Transverse colon (tissue), 4 donors: ENCODE measurements around the gene KLK7. TPM values are rescaled to one million over a fixed set of nuclear protein-coding genes. Genes with fewer than 3 reads are reported as not detected.

Experiments used
- DNase-seq: peaks from one replicate; pipeline ENCODE4 v3.0.0-alpha.2; 2019
- H3K27ac ChIP-seq, 4 donors: fragments of 200-600 bp; sonication (generic); 2 replicates each; pipeline ENCODE4 v1.5.1; 2016 to 2018; ENCODE audit warnings: inconsistent platforms in 4 of 4
- H3K27me3 ChIP-seq: fragments of 200-600 bp; sonication (generic); 2 replicates; pipeline ENCODE4 v1.5.1; 2017; ENCODE audit warnings: inconsistent platforms
- H3K36me3 ChIP-seq, 4 donors: fragments of 200-600 bp; sonication (generic); 2 replicates each; pipeline ENCODE4 v1.5.1; 2017 to 2019; ENCODE audit warnings: inconsistent platforms in 4 of 4
- H3K4me1 ChIP-seq, 4 donors: fragments of 200-600 bp; sonication (generic); 2 replicates each; pipeline ENCODE4 v1.5.1; 2017 to 2020; ENCODE audit warnings: inconsistent platforms in 4 of 4
- H3K4me3 ChIP-seq, 4 donors: fragments of 200-600 bp; sonication (generic); 1 replicate in 1 of 4; 2 replicates in 3 of 4; pipeline versions ENCODE4 v1.5.1 to v1.6.1; 2017 to 2019; ENCODE audit warnings: inconsistent platforms in 4 of 4
- H3K9me3 ChIP-seq, 2 donors: fragments of 200-600 bp; sonication (generic); 2 replicates each; pipeline ENCODE4 v1.5.1; 2017 to 2019; ENCODE audit warnings: inconsistent platforms in 2 of 2
- EP300 ChIP-seq: sonication (generic); formaldehyde crosslinking; IDR thresholded peaks from one replicate; pipeline ENCODE4 v1.6.1; 2017; ENCODE audit warnings: antibody characterized with exemption, low read depth
- POLR2A ChIP-seq: fragments of 450-650 bp; IDR thresholded peaks from one replicate; pipeline ENCODE4 v1.6.1; 2016; ENCODE audit warnings: antibody characterized with exemption, mild to moderate bottlenecking, moderate library complexity
- POLR2AphosphoS5 ChIP-seq, 3 donors: sonication (generic); formaldehyde crosslinking; IDR thresholded peaks; one replicate each; pipeline ENCODE4 v1.6.1; 2016; ENCODE audit warnings: antibody characterized with exemption in 3 of 3
- WGBS, 2 donors: methylation state at CpG; one replicate each; pipeline ENCODE4 v1.1.5; 2018; ENCODE audit warnings: low coverage in 1 of 2; 5-methylcytosine and 5-hydroxymethylcytosine counted together
- in situ Hi-C, 4 donors: fragments of 200-750 bp; cut with MboI; loops; one replicate each; pipeline versions ENCODE4 v1.15.0 to v1.15.1; 2017; ENCODE audit warnings: low sequenced_read_pairs in 3 of 4, low pct_ligation_motif_present in 1 of 4, low pct_unique_long_range_greater_than_20kb in 1 of 4
- intact Hi-C: fragments of 100-400 bp; cut with DNase I; formaldehyde crosslinking; loops from one replicate; pipeline ENCODE4 v1.15.1; 2023; ENCODE audit warnings: low total_unique reads
- total RNA-seq, 4 donors: library from RNA; depleted of rRNA; stranded (reverse); fragments of >200 nt; gene quantifications; one replicate each; pipeline ENCODE4 v1.1.0, GENCODE V29; 2016
- TF ChIP-seq, protein P1 (sequence below), 5 experiments: fragments of 200-600 bp in 3 of 5; fragments of 450-650 bp in 2 of 5; sonication (generic) in 3 of 5; IDR thresholded peaks; 1 replicate in 2 of 5; 2 replicates in 3 of 5; pipeline ENCODE4 v1.5.1; 2016 to 2017; ENCODE audit warnings: antibody characterized with exemption in 5 of 5, inconsistent platforms in 3 of 5, mild to moderate bottlenecking in 2 of 5, moderate library complexity in 1 of 5

Gene KLK7
- total RNA-seq, 4 donors from 2014 or later = not detected

DNA sequence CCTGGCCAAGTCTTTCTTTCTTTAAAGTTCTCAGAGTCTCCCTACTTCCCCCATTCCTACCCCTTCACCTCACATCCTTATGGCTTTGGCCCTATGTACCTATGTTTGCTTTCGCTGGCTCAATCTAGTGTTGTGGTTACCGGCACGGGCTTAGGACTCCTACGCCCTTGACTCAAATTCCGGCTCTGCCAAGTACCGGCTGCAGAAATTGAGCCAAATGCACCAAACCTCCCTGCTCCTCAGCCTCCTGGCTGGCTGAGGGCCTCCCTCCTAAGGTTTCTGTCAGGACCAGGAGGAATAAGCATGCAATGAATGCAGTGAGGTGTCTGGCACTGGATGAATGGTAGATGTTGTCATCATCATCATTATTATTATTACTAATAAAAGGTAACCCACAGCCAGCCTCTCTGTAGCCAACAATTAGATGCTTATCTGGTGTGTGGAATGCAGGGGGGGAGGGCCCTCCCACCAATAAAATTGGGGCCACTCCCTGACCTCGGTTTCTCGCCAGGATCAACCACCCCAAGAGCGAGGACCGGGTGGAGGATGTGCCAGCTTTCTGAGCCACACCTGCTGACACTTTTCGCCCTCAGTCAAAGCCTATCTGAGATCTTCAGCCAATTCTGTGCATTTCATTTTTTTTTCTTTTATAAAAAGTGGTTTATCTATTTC, 51.6 kb downstream of the KLK7 start:
- in situ Hi-C loops = no loop called here
- Histone ChIP-seq H3K27me3 (peaks cover 49% of the 10 kb centered on the region), H3K9me3 (no peaks in the 10 kb centered on the region), H3K4me3 (no peak overlapping the region), H3K4me1 (no peaks in the 10 kb centered on the region), H3K27ac (no peak overlapping the region), H3K36me3 (no peaks in the 10 kb centered on the region)
- 0 to 59% methylated on average over 1 to 11 of the region's 11 CpGs for WGBS, 2 donors
- TF ChIP-seq POLR2A (no peak), POLR2AphosphoS5 (IDR thresholded peaks at IDR 0.05) (no peak), EP300 (no peak)
- TF ChIP-seq, protein P1, sequence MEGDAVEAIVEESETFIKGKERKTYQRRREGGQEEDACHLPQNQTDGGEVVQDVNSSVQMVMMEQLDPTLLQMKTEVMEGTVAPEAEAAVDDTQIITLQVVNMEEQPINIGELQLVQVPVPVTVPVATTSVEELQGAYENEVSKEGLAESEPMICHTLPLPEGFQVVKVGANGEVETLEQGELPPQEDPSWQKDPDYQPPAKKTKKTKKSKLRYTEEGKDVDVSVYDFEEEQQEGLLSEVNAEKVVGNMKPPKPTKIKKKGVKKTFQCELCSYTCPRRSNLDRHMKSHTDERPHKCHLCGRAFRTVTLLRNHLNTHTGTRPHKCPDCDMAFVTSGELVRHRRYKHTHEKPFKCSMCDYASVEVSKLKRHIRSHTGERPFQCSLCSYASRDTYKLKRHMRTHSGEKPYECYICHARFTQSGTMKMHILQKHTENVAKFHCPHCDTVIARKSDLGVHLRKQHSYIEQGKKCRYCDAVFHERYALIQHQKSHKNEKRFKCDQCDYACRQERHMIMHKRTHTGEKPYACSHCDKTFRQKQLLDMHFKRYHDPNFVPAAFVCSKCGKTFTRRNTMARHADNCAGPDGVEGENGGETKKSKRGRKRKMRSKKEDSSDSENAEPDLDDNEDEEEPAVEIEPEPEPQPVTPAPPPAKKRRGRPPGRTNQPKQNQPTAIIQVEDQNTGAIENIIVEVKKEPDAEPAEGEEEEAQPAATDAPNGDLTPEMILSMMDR (IDR thresholded peaks at IDR 0.05) = no peak
- intact Hi-C loops = no loop called here
- DNase-seq = no peak

DNA sequence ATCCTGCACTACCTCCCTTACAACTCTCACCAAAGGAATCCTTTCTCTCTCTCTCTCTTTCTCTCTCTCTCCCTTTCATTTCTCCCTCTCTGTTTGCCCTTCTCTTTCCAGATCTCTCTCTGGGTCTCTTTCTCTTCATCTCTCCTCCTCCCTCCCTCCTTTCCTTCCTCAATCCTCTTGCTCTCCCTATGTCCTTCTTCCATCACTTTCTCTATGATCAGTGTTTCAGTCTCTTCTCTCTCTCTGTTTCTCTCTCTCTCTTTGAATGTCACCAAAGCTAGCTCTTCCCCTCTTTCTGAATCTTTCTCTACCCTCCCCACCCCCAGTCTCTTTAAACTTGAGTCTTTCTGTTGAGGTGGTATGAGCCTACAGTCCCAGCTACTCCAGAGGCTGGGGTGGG, 52.7 kb downstream of the KLK7 start:
- Histone ChIP-seq H3K27me3 (peaks cover 52% of the 10 kb centered on the region), H3K4me1 (no peaks in the 10 kb centered on the region), H3K36me3 (no peaks in the 10 kb centered on the region), H3K27ac (no peak overlapping the region), H3K4me3 (no peak overlapping the region), H3K9me3 (no peaks in the 10 kb centered on the region)
- DNase-seq = no peak
- intact Hi-C loops (no loop called here), in situ Hi-C loops (no loop called here)
- TF ChIP-seq POLR2A (no peak), POLR2AphosphoS5 (IDR thresholded peaks at IDR 0.05) (no peak), EP300 (no peak)
- TF ChIP-seq, protein P1 (IDR thresholded peaks at IDR 0.05) = no peak

DNA sequence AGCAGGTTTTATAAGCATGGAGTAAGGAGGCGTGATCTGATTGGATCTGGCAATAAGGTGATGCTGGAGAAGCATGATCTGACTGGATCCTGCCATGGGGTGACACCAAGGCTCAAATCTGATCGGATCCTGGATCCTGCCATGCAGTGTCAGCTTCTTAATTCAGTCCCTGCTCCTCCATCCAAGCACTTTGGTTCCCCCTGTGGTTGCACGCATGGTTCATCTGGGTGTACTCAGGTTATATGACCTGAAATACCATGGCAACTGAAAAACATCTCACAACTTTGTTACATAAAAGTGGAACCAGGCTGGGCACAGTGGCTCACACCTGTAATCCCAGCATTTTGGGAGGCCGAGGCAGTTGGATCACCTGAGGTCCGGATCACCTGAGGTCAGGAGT, 54.9 kb downstream of the KLK7 start:
- Histone ChIP-seq H3K4me1 (no peaks in the 10 kb centered on the region), H3K27me3 (peaks cover 51% of the 10 kb centered on the region), H3K36me3 (no peaks in the 10 kb centered on the region), H3K9me3 (no peaks in the 10 kb centered on the region), H3K27ac (no peak overlapping the region), H3K4me3 (no peak overlapping the region)
- in situ Hi-C loops (no loop called here), intact Hi-C loops (no loop called here)
- DNase-seq = no peak
- TF ChIP-seq, protein P1 (IDR thresholded peaks at IDR 0.05) = no peak
- TF ChIP-seq POLR2A = no peak
- TF ChIP-seq EP300 = no peak
- TF ChIP-seq POLR2AphosphoS5 (IDR thresholded peaks at IDR 0.05) = no peak
- WGBS, 2 donors = 59 to 60% methylated on average over 2 to 5 of the region's 5 CpGs

Other genes starting within 250 kb of the KLK7 start
- not detected for gene GPR32, start 213.5 kb downstream of the KLK7 start, total RNA-seq
- gene ACP4, start 193.5 kb downstream of the KLK7 start, total RNA-seq = not detected
- gene KLK1, start 160.1 kb downstream of the KLK7 start, total RNA-seq = 100 to 1,000 TPM in 1 of 4 donors, 10 to 100 TPM in 3; 17.0 to 150 (median 35.4) TPM
- gene KLK15, start 150.3 kb downstream of the KLK7 start, total RNA-seq = 1 to 10 TPM in 2 of 4 donors, not detected in 2; 1.3 to 3.8 TPM
- 10 to 100 TPM in 1 of 4 donors, 1 to 10 TPM in 3; 2.9 to 66.9 (median 4.9) TPM for gene KLK3, start 129.0 kb downstream of the KLK7 start, total RNA-seq
- 1 to 10 TPM in 1 of 4 donors, not detected in 3; 3.8 TPM for gene KLK2, start 110.5 kb downstream of the KLK7 start, total RNA-seq
- gene KLK4, start 72.5 kb downstream of the KLK7 start, total RNA-seq = 1 to 10 TPM in 1 of 4 donors, not detected in 3; 3.0 TPM
- not detected for gene KLK5, start 30.9 kb downstream of the KLK7 start, total RNA-seq
- not detected for gene KLK6, start 14.3 kb downstream of the KLK7 start, total RNA-seq
- gene KLK8, start 17.7 kb upstream of the KLK7 start, total RNA-seq = not detected
- gene KLK10, start 35.8 kb upstream of the KLK7 start, total RNA-seq = 1 to 10 TPM in 1 of 4 donors, under 1 TPM in 1, not detected in 2; 0.27 to 1.3 TPM
- under 1 TPM in 2 of 4 donors, not detected in 2; 0.55 to 0.79 TPM for gene KLK11, start 42.7 kb upstream of the KLK7 start, total RNA-seq
- under 1 TPM in 1 of 4 donors, not detected in 3; 0.41 TPM for gene KLK12, start 51.1 kb upstream of the KLK7 start, total RNA-seq
- gene KLK13, start 81.2 kb upstream of the KLK7 start, total RNA-seq = 1 to 10 TPM in 1 of 4 donors, not detected in 3; 3.3 TPM
- under 1 TPM in 1 of 4 donors, not detected in 3; 0.82 TPM for gene KLK14, start 99.0 kb upstream of the KLK7 start, total RNA-seq
- 10 to 100 TPM in 1 of 4 donors, 1 to 10 TPM in 3; 3.4 to 35.4 (median 7.3) TPM for gene CTU1, start 124.5 kb upstream of the KLK7 start, total RNA-seq
- 1 to 10 TPM in 2 of 4 donors, not detected in 2; 2.0 to 2.2 TPM for gene SIGLEC9, start 141.0 kb upstream of the KLK7 start, total RNA-seq
- 1 to 10 TPM in 1 of 4 donors, under 1 TPM in 1, not detected in 2; 0.82 to 2.1 TPM for gene SIGLEC7, start 158.4 kb upstream of the KLK7 start, total RNA-seq
- 1 to 10 TPM in 2 of 4 donors, not detected in 2; 2.5 to 2.6 TPM for gene CD33, start 241.2 kb upstream of the KLK7 start, total RNA-seq